Keratinocyte (primary cell): Measurements from ENCODE around the gene FAM114A1.

Experiments used
- CTCF ChIP-seq, 3 experiments: IDR thresholded peaks in 1 of 3; conservative IDR thresholded peaks in 1 of 3; optimal IDR thresholded peaks in 1 of 3; 2 replicates in 2 of 3; 3 replicates in 1 of 3; pipeline versions ENCODE3 to v1.5.1; 2011; ENCODE audit warnings: low read length in 3 of 3, mild to moderate bottlenecking in 3 of 3, moderate library complexity in 2 of 3, control low read depth in 1 of 3, inconsistent platforms in 1 of 3; ENCODE audit not compliant: insufficient read depth in 2 of 3; ENCODE audit errors: extremely low read depth in 1 of 3
- EZH2 ChIP-seq: IDR thresholded peaks from one replicate; pipeline ENCODE4 v1.6.1; 2012; ENCODE audit warnings: inconsistent platforms, mild to moderate bottlenecking, low read length, moderate library complexity

DNA sequence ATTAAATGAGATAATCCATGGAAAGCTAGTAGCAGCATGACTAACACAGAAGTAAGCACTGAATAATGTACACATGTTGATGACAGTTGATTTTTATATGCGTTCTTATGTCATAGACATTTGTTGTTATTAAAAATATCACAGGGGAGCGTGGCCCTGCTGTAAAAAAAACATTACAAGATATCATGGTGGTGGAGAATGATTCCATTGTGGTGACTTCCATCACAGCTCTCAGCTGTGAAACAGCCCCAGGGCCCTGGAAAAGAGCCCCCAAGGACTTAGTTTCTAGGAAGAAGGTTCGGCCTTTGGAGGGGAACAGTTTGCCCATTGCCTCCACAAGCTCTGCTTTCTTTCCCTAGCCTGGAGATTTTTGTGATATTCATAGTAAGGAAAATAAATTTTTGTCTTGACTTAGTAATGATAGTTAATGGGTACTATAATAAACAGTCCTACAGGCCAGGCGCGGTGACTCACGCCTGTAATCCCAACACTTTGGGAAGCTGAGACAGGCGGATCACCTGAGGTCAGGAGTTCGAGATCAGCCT, 49.9 kb downstream of the FAM114A1 start:
- TF ChIP-seq CTCF (optimal IDR thresholded peaks at IDR 0.05 in 1 of 3, IDR thresholded peaks at IDR 0.05 in 1 of 3, conservative IDR thresholded peaks at IDR 0.05 in 1 of 3; ENCODE audit: extremely low read depth in 1 of 3, insufficient read depth in 2 of 3, low read length in 3 of 3) (no peak), EZH2 (no peak)
